ENCODE results near the gene LHX4. TPM values are rescaled to one million over a fixed set of nuclear protein-coding genes. Genes with fewer than 3 reads are reported as not detected.
A peak's percentile ranks its signal among the peaks of the same experiment; 100 is the strongest.

Gene LHX4
- total RNA-seq, 3 donors from 2014 or later, result not detected

GRCh38 chr1:180231506-180231921 is 1.4 kb downstream of the LHX4 start:
- Histone ChIP-seq H3K4me1 (peaks cover 16 to 24% of the 10 kb centered on the region in 2 donors), H3K9me3 (no peaks in the 10 kb centered on the region), H3K4me3 (peak overlapping the region; percentile 50 to 72 (median 52)), H3K27me3 (peaks cover 19 to 95% of the 10 kb centered on the region in 2 donors), H3K36me3 (no peaks in the 10 kb centered on the region), H3K27ac (no peak overlapping the region)
- intact Hi-C loops (cut with DNase I; ENCODE audit: low total_unique reads), result no loop called here
- TF ChIP-seq POLR2A (IDR thresholded peaks at IDR 0.05) (no peak), POLR2AphosphoS5 (IDR thresholded peaks at IDR 0.05) (no peak)
- TF ChIP-seq, protein P1, sequence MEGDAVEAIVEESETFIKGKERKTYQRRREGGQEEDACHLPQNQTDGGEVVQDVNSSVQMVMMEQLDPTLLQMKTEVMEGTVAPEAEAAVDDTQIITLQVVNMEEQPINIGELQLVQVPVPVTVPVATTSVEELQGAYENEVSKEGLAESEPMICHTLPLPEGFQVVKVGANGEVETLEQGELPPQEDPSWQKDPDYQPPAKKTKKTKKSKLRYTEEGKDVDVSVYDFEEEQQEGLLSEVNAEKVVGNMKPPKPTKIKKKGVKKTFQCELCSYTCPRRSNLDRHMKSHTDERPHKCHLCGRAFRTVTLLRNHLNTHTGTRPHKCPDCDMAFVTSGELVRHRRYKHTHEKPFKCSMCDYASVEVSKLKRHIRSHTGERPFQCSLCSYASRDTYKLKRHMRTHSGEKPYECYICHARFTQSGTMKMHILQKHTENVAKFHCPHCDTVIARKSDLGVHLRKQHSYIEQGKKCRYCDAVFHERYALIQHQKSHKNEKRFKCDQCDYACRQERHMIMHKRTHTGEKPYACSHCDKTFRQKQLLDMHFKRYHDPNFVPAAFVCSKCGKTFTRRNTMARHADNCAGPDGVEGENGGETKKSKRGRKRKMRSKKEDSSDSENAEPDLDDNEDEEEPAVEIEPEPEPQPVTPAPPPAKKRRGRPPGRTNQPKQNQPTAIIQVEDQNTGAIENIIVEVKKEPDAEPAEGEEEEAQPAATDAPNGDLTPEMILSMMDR (IDR thresholded peaks at IDR 0.05), result no peak
- no peak for DNase-seq (ENCODE audit: low spot score in 2 of 2)

DNA sequence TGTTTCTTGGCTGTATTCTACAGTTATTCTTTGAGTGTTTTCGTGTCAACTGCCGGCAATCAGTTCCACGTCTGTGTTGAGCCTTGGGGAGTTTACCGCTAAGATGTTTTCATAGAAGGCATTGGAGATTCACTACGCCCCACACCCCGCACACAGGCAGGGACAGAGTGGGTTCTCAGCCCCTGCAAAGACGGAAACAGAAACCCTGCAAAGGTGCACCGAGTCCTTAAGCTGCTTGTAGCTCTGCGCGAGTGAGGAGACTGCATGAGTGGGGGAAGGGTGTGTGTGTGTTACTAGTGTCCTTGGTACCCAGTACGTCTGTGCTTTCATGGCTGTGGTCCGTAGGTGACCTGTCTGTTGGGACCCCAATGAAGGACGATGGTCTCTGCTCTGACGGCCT is 1.9 kb downstream of the LHX4 start:
- intact Hi-C loops (cut with DNase I; ENCODE audit: low total_unique reads), result no loop called here
- no peak overlapping the region for H3K27ac ChIP-seq
- H3K4me1 ChIP-seq, result peaks cover 16 to 24% of the 10 kb centered on the region in 2 donors
- H3K9me3 ChIP-seq, result no peaks in the 10 kb centered on the region
- TF ChIP-seq POLR2A (IDR thresholded peaks at IDR 0.05) (no peak), POLR2AphosphoS5 (IDR thresholded peaks at IDR 0.05) (no peak)
- TF ChIP-seq, protein P1 (IDR thresholded peaks at IDR 0.05), result no peak
- no peak for DNase-seq (ENCODE audit: low spot score in 2 of 2)
- no peaks in the 10 kb centered on the region for H3K36me3 ChIP-seq
- H3K4me3 ChIP-seq, result peak overlapping the region in 1 of 3 donors; percentile 72
- peaks cover 19 to 95% of the 10 kb centered on the region in 2 donors for H3K27me3 ChIP-seq

- TF ChIP-seq, protein P1 (IDR thresholded peaks at IDR 0.05), result no peak
- TF ChIP-seq POLR2AphosphoS5 (IDR thresholded peaks at IDR 0.05), result no peak
- TF ChIP-seq POLR2A (IDR thresholded peaks at IDR 0.05), result no peak
- Histone ChIP-seq H3K27ac (no peak overlapping the region), H3K4me3 (no peak overlapping the region), H3K4me1 (peaks cover 16 to 24% of the 10 kb centered on the region in 2 donors), H3K36me3 (no peaks in the 10 kb centered on the region), H3K9me3 (no peaks in the 10 kb centered on the region), H3K27me3 (peaks cover 19 to 99% of the 10 kb centered on the region in 2 donors)
- intact Hi-C loops (cut with DNase I; ENCODE audit: low total_unique reads), result no loop called here
- no peak for DNase-seq (ENCODE audit: low spot score in 2 of 2)
Measured at GRCh38 chr1:180232521-180233043, 2.5 kb downstream of the LHX4 start.

- no peak for DNase-seq (ENCODE audit: low spot score in 2 of 2)
- H3K27ac ChIP-seq, result no peak overlapping the region
- TF ChIP-seq POLR2A (IDR thresholded peaks at IDR 0.05), result no peak
- no peak for TF ChIP-seq POLR2AphosphoS5 (IDR thresholded peaks at IDR 0.05)
- TF ChIP-seq, protein P1 (IDR thresholded peaks at IDR 0.05), result no peak
- H3K27me3 ChIP-seq, result peaks cover 19 to 99% of the 10 kb centered on the region in 2 donors
- H3K4me3 ChIP-seq, result peak overlapping the region in 1 of 3 donors; percentile 15
- intact Hi-C loops (cut with DNase I; ENCODE audit: low total_unique reads), result no loop called here
- H3K4me1 ChIP-seq, result peaks cover 16 to 24% of the 10 kb centered on the region in 2 donors
- no peaks in the 10 kb centered on the region for H3K9me3 ChIP-seq
- H3K36me3 ChIP-seq, result no peaks in the 10 kb centered on the region
Measured at GRCh38 chr1:180233191-180234011, 3.3 kb downstream of the LHX4 start.

Data from breast epithelium (tissue), 4 donors.